HG02763 (cell line): ENCODE data around the gene RUFY4.

Experiments
- ATAC-seq: cut with Tn5 transposase; IDR thresholded peaks from one replicate; pipeline ENCODE4 v1.9.1; 2021; ENCODE audit warnings: mild to moderate bottlenecking, moderate library complexity; ENCODE audit not compliant: unreplicated experiment

The RUFY4 gene

GRCh38 chr2:218060118-218060517, 8.9 kb upstream of the RUFY4 start:
- ATAC-seq = no peak

- ATAC-seq = no peak
These were observed 7.9 kb upstream of the RUFY4 start for GRCh38 chr2:218060950-218061660.

- ATAC-seq = no peak
These were observed 5.6 kb upstream of the RUFY4 start for GRCh38 chr2:218063486-218063885.

- no peak for ATAC-seq
These were observed 5.2 kb upstream of the RUFY4 start for GRCh38 chr2:218063896-218064295.

- no peak for ATAC-seq
These were observed 3.6 kb upstream of the RUFY4 start for GRCh38 chr2:218065239-218066006.

GRCh38 chr2:218066926-218067515, 2.0 kb upstream of the RUFY4 start:
- no peak for ATAC-seq

- ATAC-seq = no peak
These were observed 1.5 kb upstream of the RUFY4 start for GRCh38 chr2:218067523-218067922.

GRCh38 chr2:218069606-218070300, 700 bp downstream of the RUFY4 start:
- ATAC-seq = no peak

- no peak for ATAC-seq
These were observed 1.5 kb downstream of the RUFY4 start for GRCh38 chr2:218070587-218070986.

GRCh38 chr2:218071218-218071937, 2.3 kb downstream of the RUFY4 start:
- ATAC-seq = no peak

GRCh38 chr2:218072002-218072401, 2.9 kb downstream of the RUFY4 start:
- ATAC-seq = no peak

GRCh38 chr2:218072478-218073024, 3.5 kb downstream of the RUFY4 start:
- ATAC-seq = no peak

GRCh38 chr2:218073185-218073584, 4.1 kb downstream of the RUFY4 start:
- no peak for ATAC-seq

GRCh38 chr2:218074031-218074430, 5.0 kb downstream of the RUFY4 start:
- no peak for ATAC-seq

GRCh38 chr2:218075975-218076811, 7.1 kb downstream of the RUFY4 start:
- no peak for ATAC-seq

- no peak for ATAC-seq
These were observed 8.6 kb downstream of the RUFY4 start for GRCh38 chr2:218077464-218078216.

GRCh38 chr2:218079943-218080913, 11.2 kb downstream of the RUFY4 start:
- ATAC-seq = no peak

GRCh38 chr2:218081063-218081462, 12.0 kb downstream of the RUFY4 start:
- peak; percentile 87 for ATAC-seq
